SK-N-MC (cell line): ENCODE results near the gene MFN1.

ENCODE experiments used
- EZH2 ChIP-seq: fragments of 200-600 bp; sonication (generic); IDR thresholded peaks from one replicate; pipeline ENCODE4 v1.6.1; 2017; ENCODE audit warnings: antibody characterized with exemption
- POLR2AphosphoS5 ChIP-seq: IDR thresholded peaks from 2 replicates; pipeline ENCODE4 v1.6.1; 2012; ENCODE audit warnings: mild to moderate bottlenecking, low read depth, low read length, borderline replicate concordance

DNA sequence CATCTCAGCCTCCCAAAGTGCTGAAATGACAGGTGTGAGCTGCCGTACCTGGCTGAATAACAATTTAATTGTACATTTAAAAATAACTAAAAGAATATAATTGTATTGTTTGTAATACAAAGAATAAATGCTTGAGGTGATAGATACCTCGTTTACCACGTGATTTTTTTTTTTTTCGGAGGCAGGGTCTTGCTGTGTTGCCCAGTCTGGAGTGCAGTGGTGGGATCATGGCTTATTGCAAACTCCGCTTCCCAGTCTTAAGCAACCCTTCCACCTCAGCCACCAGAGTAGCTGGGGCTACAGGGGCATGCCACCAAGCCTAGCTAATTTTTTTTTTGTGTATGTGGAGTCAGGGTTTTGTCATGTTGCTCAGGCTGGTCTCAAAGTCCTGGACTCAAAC is 15.8 kb downstream of the MFN1 start:
- TF ChIP-seq POLR2AphosphoS5 (no peak), EZH2 (no peak)
